Upper lobe of left lung (tissue), 6 donors: ENCODE data around the gene PAPOLG. TPM values are rescaled to one million over a fixed set of nuclear protein-coding genes. Genes with fewer than 3 reads are reported as not detected.

Experiments
- ATAC-seq, 2 donors: fragments of 200-7000 bp; cut with Tn5 transposase; one replicate each; pipeline ENCODE4 v1.9.1; 2022; ENCODE audit warnings: mild to moderate bottlenecking in 2 of 2, moderate library complexity in 2 of 2; ENCODE audit not compliant: low FRiP score in 2 of 2
- DNase-seq, 2 donors: peaks; one replicate each; pipeline ENCODE4 v3.0.0-alpha.2; 2019 to 2020
- H3K27ac ChIP-seq, 4 donors: fragments of 200-600 bp; sonication (generic); one replicate each; pipeline ENCODE4 v1.5.1; 2016 to 2019
- H3K27me3 ChIP-seq, 4 donors: fragments of 200-600 bp; sonication (generic); one replicate each; pipeline ENCODE4 v1.5.1; 2017 to 2019
- H3K36me3 ChIP-seq, 4 donors: fragments of 200-600 bp; sonication (generic); one replicate each; pipeline ENCODE4 v1.5.1; 2016 to 2019
- H3K4me1 ChIP-seq, 4 donors: fragments of 200-600 bp; sonication (generic); one replicate each; pipeline ENCODE4 v1.5.1; 2018 to 2019
- H3K4me3 ChIP-seq, 4 donors: fragments of 200-600 bp; sonication (generic); one replicate each; pipeline ENCODE4 v1.5.1; 2017 to 2019; ENCODE audit warnings: mild to moderate bottlenecking in 2 of 4, moderate library complexity in 1 of 4
- H3K9me3 ChIP-seq, 4 donors: fragments of 200-600 bp; sonication (generic); one replicate each; pipeline ENCODE4 v1.5.1; 2018 to 2019
- CTCF ChIP-seq, 6 experiments: fragments of 450-650 bp in 4 of 6; fragments of 200-600 bp in 2 of 6; sonication (generic) in 2 of 6; IDR thresholded peaks; one replicate each; pipeline ENCODE4 v1.5.1; 2016 to 2019; ENCODE audit warnings: antibody characterized with exemption in 6 of 6
- EP300 ChIP-seq, 4 donors: sonication (generic); formaldehyde crosslinking; IDR thresholded peaks; one replicate each; pipeline ENCODE4 v1.5.1; 2017; ENCODE audit warnings: antibody characterized with exemption in 4 of 4, control low read depth in 2 of 4
- POLR2A ChIP-seq, 4 donors: fragments of 450-650 bp; IDR thresholded peaks; one replicate each; pipeline ENCODE4 v1.5.1; 2016 to 2017; ENCODE audit warnings: antibody characterized with exemption in 4 of 4, mild to moderate bottlenecking in 2 of 4
- POLR2AphosphoS5 ChIP-seq, 2 donors: sonication (generic); formaldehyde crosslinking; IDR thresholded peaks; one replicate each; pipeline ENCODE4 v1.5.1; 2017; ENCODE audit warnings: antibody characterized with exemption in 2 of 2
- WGBS, 2 donors: methylation state at CpG; one replicate each; pipeline ENCODE4 v1.1.5; 2017 to 2018; 5-methylcytosine and 5-hydroxymethylcytosine counted together
- total RNA-seq, 6 donors: library from RNA; depleted of rRNA in 4 of 6; stranded (reverse); fragments of >200 nt in 4 of 6; gene quantifications; one replicate each; pipeline versions ENCODE4 v1.1.0 to v1.2.1, GENCODE V29; 2016 to 2021
- donor health status: DM: no; HTN: no; CAD: no; lungs with moderate emphysema.
- donor health status: DM: no; HTN: yes; CAD: no; lungs with severe emphysema.

PAPOLG gene
- total RNA-seq, 6 donors from 2014 or later: 9.6 to 23.0 (median 12.8) TPM

GRCh38 chr2:60837123-60837522 is 81.1 kb downstream of the PAPOLG start:
- Histone ChIP-seq H3K9me3 (no peaks in the 10 kb centered on the region), H3K27ac (no peak overlapping the region), H3K4me1 (no peaks in the 10 kb centered on the region), H3K4me3 (no peak overlapping the region), H3K36me3 (no peaks in the 10 kb centered on the region), H3K27me3 (no peaks in the 10 kb centered on the region)
- 62 to 70% methylated on average over 1 of the region's 1 CpG for WGBS, 2 donors
- DNase-seq (no peak), ATAC-seq (no peak)
- TF ChIP-seq EP300 (IDR thresholded peaks at IDR 0.05) (no peak), POLR2AphosphoS5 (IDR thresholded peaks at IDR 0.05) (no peak), POLR2A (IDR thresholded peaks at IDR 0.05) (no peak), CTCF (IDR thresholded peaks at IDR 0.05) (no peak)

- no peak overlapping the region for H3K27ac ChIP-seq
- no peaks in the 10 kb centered on the region for H3K36me3 ChIP-seq
- ATAC-seq (no peak), DNase-seq (no peak)
- H3K4me1 ChIP-seq: no peaks in the 10 kb centered on the region
- 83% methylated on average over 3 of the region's 3 CpGs for WGBS, 2 donors
- H3K9me3 ChIP-seq: no peaks in the 10 kb centered on the region
- H3K27me3 ChIP-seq: no peaks in the 10 kb centered on the region
- H3K4me3 ChIP-seq: no peak overlapping the region
- TF ChIP-seq CTCF (IDR thresholded peaks at IDR 0.05): no peak
- no peak for TF ChIP-seq POLR2A (IDR thresholded peaks at IDR 0.05)
- TF ChIP-seq POLR2AphosphoS5 (IDR thresholded peaks at IDR 0.05): no peak
- no peak for TF ChIP-seq EP300 (IDR thresholded peaks at IDR 0.05)
Observed at GRCh38 chr2:60838481-60838880, 82.4 kb downstream of the PAPOLG start.

GRCh38 chr2:60839126-60839813 is 83.2 kb downstream of the PAPOLG start:
- DNase-seq (no peak), ATAC-seq (no peak)
- Histone ChIP-seq H3K36me3 (no peaks in the 10 kb centered on the region), H3K27me3 (no peaks in the 10 kb centered on the region), H3K27ac (no peak overlapping the region), H3K4me1 (no peaks in the 10 kb centered on the region), H3K4me3 (no peak overlapping the region), H3K9me3 (no peaks in the 10 kb centered on the region)
- 91 to 94% methylated on average over 9 of the region's 9 CpGs for WGBS, 2 donors
- no peak for TF ChIP-seq POLR2AphosphoS5 (IDR thresholded peaks at IDR 0.05)

GRCh38 chr2:60840880-60841279 is 84.8 kb downstream of the PAPOLG start:
- H3K36me3 ChIP-seq: no peaks in the 10 kb centered on the region
- no peak for TF ChIP-seq CTCF (IDR thresholded peaks at IDR 0.05)
- no peak for TF ChIP-seq POLR2A (IDR thresholded peaks at IDR 0.05)
- no peak for TF ChIP-seq POLR2AphosphoS5 (IDR thresholded peaks at IDR 0.05)
- DNase-seq (no peak), ATAC-seq (no peak)
- no peaks in the 10 kb centered on the region for H3K4me1 ChIP-seq
- WGBS, 2 donors: 74 to 81% methylated on average over 6 to 7 of the region's 7 CpGs
- H3K27ac ChIP-seq: no peak overlapping the region
- no peak overlapping the region for H3K4me3 ChIP-seq
- H3K27me3 ChIP-seq: no peaks in the 10 kb centered on the region
- no peaks in the 10 kb centered on the region for H3K9me3 ChIP-seq

GRCh38 chr2:60843006-60843405 is 86.9 kb downstream of the PAPOLG start:
- no peak for TF ChIP-seq EP300 (IDR thresholded peaks at IDR 0.05)
- TF ChIP-seq CTCF (IDR thresholded peaks at IDR 0.05): no peak
- TF ChIP-seq POLR2A (IDR thresholded peaks at IDR 0.05): no peak
- no peak for TF ChIP-seq POLR2AphosphoS5 (IDR thresholded peaks at IDR 0.05)
- Histone ChIP-seq H3K4me1 (no peaks in the 10 kb centered on the region), H3K36me3 (no peaks in the 10 kb centered on the region), H3K4me3 (no peak overlapping the region), H3K27ac (no peak overlapping the region), H3K9me3 (no peaks in the 10 kb centered on the region), H3K27me3 (no peaks in the 10 kb centered on the region)
- ATAC-seq (no peak), DNase-seq (no peak)
- WGBS, 2 donors: 92 to 94% methylated on average over 6 of the region's 6 CpGs
